ENCODE results near the gene POTEF.
"Not testable (repeated sequence)": the region's sequence is repeated elsewhere in the genome, so short reads cannot be mapped to it uniquely, and the experiment has no call there.

Gene POTEF

DNA sequence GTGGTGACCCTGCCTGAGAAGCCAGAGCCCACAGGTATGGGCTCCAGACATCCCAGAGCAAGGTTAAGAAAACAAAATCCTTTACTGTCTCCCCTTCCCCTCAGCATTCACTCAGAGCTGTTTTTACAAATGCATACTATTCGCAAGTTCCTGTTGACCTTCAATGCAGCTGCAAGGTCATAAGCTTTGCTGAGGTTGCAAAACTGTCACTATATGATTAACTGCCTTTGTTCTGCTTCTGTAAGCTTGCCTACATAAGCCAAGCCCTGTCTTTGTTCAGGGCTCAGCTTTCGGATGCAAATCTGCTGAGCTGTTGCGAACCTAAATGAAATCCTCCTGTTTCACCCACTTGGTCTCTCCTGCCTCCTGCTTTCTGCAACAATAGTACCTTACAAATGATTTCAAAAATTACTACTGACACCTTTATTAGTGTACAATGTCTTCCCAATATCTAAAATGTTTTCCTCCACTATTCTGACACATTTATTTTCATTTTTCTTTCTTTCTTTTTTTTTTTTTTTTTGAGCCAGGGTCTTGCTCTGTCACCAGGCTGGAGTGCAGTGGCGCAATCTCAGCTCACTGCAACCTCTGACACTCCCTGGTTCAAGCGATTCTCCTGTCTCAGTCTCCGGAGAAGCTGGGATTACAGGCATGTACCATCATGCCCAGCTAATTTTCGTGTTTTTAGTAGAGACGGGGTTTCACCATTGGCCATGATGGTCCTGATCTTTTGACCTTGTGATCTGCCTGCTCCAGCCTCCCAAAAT is 26.2 kb downstream of the POTEF start:
- DNase-seq, result not testable (repeated sequence)

DNA sequence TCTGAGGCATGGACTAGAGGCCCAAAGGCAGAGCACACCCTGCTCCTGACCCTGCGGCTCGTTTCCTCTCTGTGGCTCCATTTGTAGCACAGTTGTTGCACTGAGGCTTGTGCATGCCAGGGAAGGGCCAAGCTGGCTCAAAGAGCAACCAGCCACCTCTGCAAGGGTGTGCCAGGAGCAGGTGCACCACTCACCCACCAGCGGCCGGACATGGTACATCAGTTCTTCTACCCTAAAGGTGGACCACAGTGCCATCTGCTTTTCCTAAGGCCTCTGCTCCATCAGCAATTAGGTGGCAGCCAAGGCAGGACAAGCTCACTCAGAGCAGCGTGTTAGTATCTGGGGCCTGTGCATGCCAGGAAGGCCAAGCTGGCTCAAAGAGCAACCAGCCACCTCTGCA is 66.4 kb downstream of the POTEF start:
- not testable (repeated sequence) for DNase-seq

DNA sequence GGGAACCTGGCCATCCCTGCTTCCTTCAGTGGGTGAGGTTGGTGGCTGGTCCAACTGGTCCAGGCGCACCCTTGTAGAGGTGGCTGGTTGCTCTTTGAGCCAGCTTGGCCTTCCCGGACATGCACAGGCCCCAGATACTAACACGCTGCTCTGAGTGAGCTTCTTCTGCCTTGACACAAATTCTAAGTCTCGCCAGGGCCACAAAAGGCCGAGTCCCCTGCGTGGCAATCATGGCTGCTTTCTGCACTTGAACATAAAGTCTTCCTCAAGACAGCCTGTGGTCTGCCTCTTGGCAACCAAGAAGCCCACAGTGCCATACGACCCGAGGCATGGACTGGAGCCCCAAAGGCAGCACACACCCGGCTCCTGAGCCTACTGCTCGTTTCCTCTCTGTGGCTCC is 69.0 kb downstream of the POTEF start:
- DNase-seq, result not testable (repeated sequence)

GRCh38 chr2:130056336-130056735 is 72.7 kb downstream of the POTEF start:
- not testable (repeated sequence) for DNase-seq

GRCh38 chr2:130053217-130053911 is 75.7 kb downstream of the POTEF start:
- DNase-seq, result not testable (repeated sequence)

GRCh38 chr2:130052376-130052775 is 76.6 kb downstream of the POTEF start:
- DNase-seq, result not testable (repeated sequence)

- DNase-seq, result not testable (repeated sequence)
Observed at GRCh38 chr2:130048422-130048821, 80.6 kb downstream of the POTEF start.

GRCh38 chr2:130038265-130038603 is 90.8 kb downstream of the POTEF start:
- not testable (repeated sequence) for DNase-seq

- DNase-seq, result not testable (repeated sequence)
Observed at GRCh38 chr2:130025931-130026330, 103.1 kb downstream of the POTEF start.
